GM12878 (cell line): ENCODE results near the gene UBL4A. TPM values are rescaled to one million over a fixed set of nuclear protein-coding genes. Genes with fewer than 3 reads are reported as not detected.

Experiments used
- ATAC-seq: fragments of 200-7000 bp; cut with Tn5 transposase; 3 replicates; pipeline ENCODE4 v1.9.1; 2020; ENCODE audit warnings: mild to moderate bottlenecking, moderate library complexity
- BruUV-seq: library from RNA; stranded (reverse); fragments of 400-500 nt; replicated peaks from 2 replicates; lab custom pipeline; 2021; lab: Mats Ljungman, UMichigan
- CTCF ChIA-PET: fragments of 300-600 bp; sonication (Branson Sonifier 250); formaldehyde crosslinking; extraction: SDS; loops from one replicate; lab custom pipeline; 2021; ENCODE audit warnings: inconsistent platforms; lab: Yijun Ruan, JAX
- POLR2A ChIA-PET: fragments of 350-600 bp; formaldehyde crosslinking; extraction: SDS; loops from one replicate; lab custom pipeline; 2021; ENCODE audit warnings: inconsistent platforms; lab: Charles Lee
- RAD21 ChIA-PET: fragments of 300-600 bp; sonication (Branson Sonifier 250); formaldehyde crosslinking; loops from one replicate; lab custom pipeline; 2023; ENCODE audit warnings: antibody characterized with exemption; ENCODE audit not compliant: unreplicated experiment; lab: Charles Lee
- SMC1A ChIA-PET: fragments of 300-600 bp; sonication (Branson Sonifier 250); formaldehyde crosslinking; loops from one replicate; lab custom pipeline; 2023; ENCODE audit not compliant: unreplicated experiment, uncharacterized antibody; lab: Charles Lee
- DNase-seq: peaks from one replicate; pipeline ENCODE4 v3.0.0-alpha.2; 2011; ENCODE audit warnings: low read depth, low spot score
- FAIRE-seq: peaks from 3 replicates; lab custom pipeline; 2011; peaks lifted over from hg19 to GRCh38; lab: Jason Lieb, UNC
- H2AFZ ChIP-seq: 2 replicates; pipeline ENCODE4 v1.6.0; 2011; ENCODE audit warnings: low read depth, low read length, control low read depth; ENCODE audit not compliant: control insufficient read depth
- H3K27ac ChIP-seq: 2 replicates; pipeline ENCODE4 v1.5.1; 2011; ENCODE audit warnings: control low read depth; ENCODE audit not compliant: control insufficient read depth, insufficient read depth
- H3K27me3 ChIP-seq, 2 experiments: replicated peaks in 1 of 2; 2 replicates each; pipeline versions ENCODE4 v1.6.0 to v1.6.1; 2011; ENCODE audit warnings: low read length in 1 of 2; ENCODE audit not compliant: control insufficient read depth in 2 of 2, insufficient read depth in 2 of 2
- H3K36me3 ChIP-seq, 2 experiments: 2 replicates each; pipeline ENCODE4 v1.5.1; 2011; ENCODE audit warnings: low read length in 1 of 2; ENCODE audit not compliant: control insufficient read depth in 2 of 2, insufficient read depth in 2 of 2
- H3K4me1 ChIP-seq: 2 replicates; pipeline ENCODE4 v1.6.1; 2011; ENCODE audit warnings: mild to moderate bottlenecking, low read length, moderate library complexity, mixed read lengths; ENCODE audit not compliant: control insufficient read depth, insufficient read depth
- H3K4me2 ChIP-seq: 2 replicates; pipeline ENCODE4 v1.6.0; 2011; ENCODE audit warnings: control low read depth; ENCODE audit not compliant: control insufficient read depth, insufficient read depth
- H3K4me3 ChIP-seq: fragments of 200-600 bp; sonication (generic); 2 replicates; pipeline ENCODE4 v1.5.1; 2016
- H3K79me2 ChIP-seq: 2 replicates; pipeline ENCODE4 v1.6.0; 2011; ENCODE audit warnings: low read length; ENCODE audit not compliant: control insufficient read depth, insufficient read depth
- H3K9ac ChIP-seq: 2 replicates; pipeline ENCODE4 v1.8.0; 2011; ENCODE audit warnings: low read length, control low read depth, mixed read lengths; ENCODE audit not compliant: control insufficient read depth, insufficient read depth
- H3K9me3 ChIP-seq: replicated peaks from 3 replicates; pipeline ENCODE4 v1.5.1; 2011; ENCODE audit warnings: mild to moderate bottlenecking, low read length; ENCODE audit not compliant: control insufficient read depth, insufficient read depth
- H4K20me1 ChIP-seq: 2 replicates; pipeline ENCODE4 v1.6.0; 2011; ENCODE audit not compliant: control insufficient read depth, insufficient read depth
- BACH1 ChIP-seq: fragments of 450-650 bp; IDR thresholded peaks from 2 replicates; pipeline ENCODE4 v1.6.1; 2017; ENCODE audit warnings: mild to moderate bottlenecking, borderline replicate concordance
- BMI1 ChIP-seq: fragments of 450-650 bp; IDR thresholded peaks from 2 replicates; pipeline ENCODE4 v1.6.1; 2016; ENCODE audit warnings: mild to moderate bottlenecking, moderate library complexity, borderline replicate concordance
- CREM ChIP-seq: IDR thresholded peaks from 2 replicates; pipeline ENCODE4 v1.6.1; 2014; ENCODE audit warnings: antibody characterized with exemption, low read depth
- E2F4 ChIP-seq: IDR thresholded peaks from 2 replicates; pipeline ENCODE4 v1.6.1; 2012; ENCODE audit warnings: low read depth, low read length, improper control_type of control experiment
- E4F1 ChIP-seq: fragments of 450-650 bp; IDR thresholded peaks from 2 replicates; pipeline ENCODE4 v1.6.1; 2018; ENCODE audit warnings: borderline replicate concordance, mild to moderate bottlenecking; ENCODE audit not compliant: partially characterized antibody
- IKZF1 ChIP-seq: fragments of 450-650 bp; conservative IDR thresholded peaks from 2 replicates; pipeline ENCODE4 v1.6.1; 2017; ENCODE audit warnings: antibody characterized with exemption, mild to moderate bottlenecking
- IRF3 ChIP-seq: fragments of 450-650 bp; IDR thresholded peaks from 2 replicates; pipeline ENCODE4 v1.6.1; 2014; ENCODE audit warnings: mild to moderate bottlenecking
- KDM1A ChIP-seq: fragments of 200-600 bp; sonication (generic); IDR thresholded peaks from 2 replicates; pipeline ENCODE4 v1.6.1; 2016; ENCODE audit warnings: borderline replicate concordance
- MYB ChIP-seq: fragments of 150-350 bp; IDR thresholded peaks from 2 replicates; pipeline ENCODE4 v1.6.1; 2014; ENCODE audit warnings: mild to moderate bottlenecking, low read depth, low read length, borderline replicate concordance
- MYC ChIP-seq: IDR thresholded peaks from 2 replicates; pipeline ENCODE4 v1.6.1; 2011; ENCODE audit warnings: mild to moderate bottlenecking, low read length, moderate library complexity, inconsistent platforms; ENCODE audit not compliant: insufficient read depth, insufficient replicate concordance, insufficient read length, severe bottlenecking
- POLR2A ChIP-seq: IDR thresholded peaks from 2 replicates; pipeline ENCODE4 v1.6.1; 2011; ENCODE audit warnings: low read depth, mild to moderate bottlenecking, low read length
- STAT3 ChIP-seq: IDR thresholded peaks from 2 replicates; pipeline ENCODE4 v1.6.1; 2011; ENCODE audit warnings: low read depth, low read length, improper control_type of control experiment
- TBL1XR1 ChIP-seq: IDR thresholded peaks from 2 replicates; pipeline ENCODE4 v1.6.1; 2012; ENCODE audit warnings: low read depth, low read length, improper control_type of control experiment
- TCF12 ChIP-seq: IDR thresholded peaks from 2 replicates; pipeline ENCODE4 v1.6.1; 2011; ENCODE audit warnings: low read depth, mild to moderate bottlenecking, low read length
- ZNF622 ChIP-seq: fragments of 450-650 bp; IDR thresholded peaks from 2 replicates; pipeline ENCODE4 v1.6.1; 2017; ENCODE audit warnings: mild to moderate bottlenecking, inconsistent platforms
- WGBS: methylation state at CpG from one replicate; pipeline ENCODE4 v1.1.6; 2016; ENCODE audit warnings: low lambda C conversion rate; ENCODE audit not compliant: insufficient replicate concordance, insufficient coverage; ENCODE audit errors: missing lambda C conversion rate; 5-methylcytosine and 5-hydroxymethylcytosine counted together
- in situ Hi-C: fragments of 300-500 bp; cut with MboI; formaldehyde crosslinking; loops from 9 replicates; pipeline ENCODE4 v1.14.3; 2018; ENCODE audit warnings: mixed read lengths
- intact Hi-C: fragments of 100-400 bp; cut with micrococcal nuclease; formaldehyde crosslinking; loops from one replicate; pipeline ENCODE4 v1.14.2; 2022; ENCODE audit not compliant: unreplicated experiment
- polyA plus RNA-seq, 11 experiments: library from polyadenylated mRNA; depleted of rRNA in 4 of 11; unstranded in 6 of 11; stranded (reverse) in 5 of 11; fragments of >200 nt; fragmentation: Nextera tagmentation in 4 of 11; fragmentation: Illumina TruSeq in 1 of 11; extraction: Ambion mirVana in 4 of 11; extraction: Trizol in 1 of 11; gene quantifications; 1 replicate in 1 of 11; 2 replicates in 10 of 11; pipeline versions ENCODE4 v1.2.1 to v1.2.3, GENCODE V29; 2011 to 2016; ENCODE audit warnings: inconsistent platforms in 2 of 11, missing spikeins in 2 of 11, low read depth in 1 of 11
- total RNA-seq, 4 experiments: library from RNA; depleted of rRNA in 3 of 4; stranded (reverse); fragments of >200 nt in 3 of 4; fragmentation: Illumina TruSeq in 1 of 4; extraction: Trizol in 1 of 4; gene quantifications; 2 replicates each; pipeline versions ENCODE4 v1.2.1 to v1.2.3, GENCODE V29; 2013 to 2021

The UBL4A gene
- total and polyA plus RNA-seq, 10 of the 15 experiments (the other 5 are each of a cell fraction or from before 2014, with no cell fraction given), result 4.2 to 49.9 (median 34.0) TPM

GRCh38 chrX:154530286-154530685, 43.9 kb upstream of the UBL4A start:
- Histone ChIP-seq H3K36me3 (peaks cover 4 to 6% of the 10 kb centered on the region in 2 experiments), H3K27ac (no peak overlapping the region), H3K79me2 (no peaks in the 10 kb centered on the region), H3K9ac (no peak overlapping the region), H3K4me3 (no peak overlapping the region), H3K9me3 (no peaks in the 10 kb centered on the region), H3K4me2 (no peak overlapping the region), H2AFZ (no peak overlapping the region), H3K4me1 (peaks cover 15% of the 10 kb centered on the region), H4K20me1 (no peaks in the 10 kb centered on the region), H3K27me3 (no peaks in the 10 kb centered on the region)
- no TSS peak for BruUV-seq
- ChIA-PET SMC1A (no interaction called here), CTCF (interaction anchor here (1.2 kb wide), 1 partner anchor 157 kb away, joined by 5 read pairs; no protein-coding TSS in a partner anchor), POLR2A (no interaction called here), RAD21 (no interaction called here)
- 66% methylated on average over 11 of the region's 11 CpGs for WGBS
- FAIRE-seq (no peak), ATAC-seq (no peak), DNase-seq (no peak)
- in situ Hi-C loops (loop anchor here (25.0 kb wide), 1 partner anchor 393 kb away; the partner anchor contains the start of gene OPN1LW), intact Hi-C loops (no loop called here)
- no peak for TF ChIP-seq E2F4
- TF ChIP-seq BMI1, result no peak
- no peak for TF ChIP-seq BACH1
- no peak for TF ChIP-seq CREM

GRCh38 chrX:154529206-154529612, 42.8 kb upstream of the UBL4A start:
- ChIA-PET CTCF (interaction anchor here (1.2 kb wide), 1 partner anchor 156 kb away, joined by 5 read pairs; no protein-coding TSS in a partner anchor), SMC1A (interaction anchor here (0.6 kb wide), 2 partner anchors 29 to 32 kb away, joined by 3 read pairs; no protein-coding TSS in a partner anchor), POLR2A (no interaction called here), RAD21 (no interaction called here)
- no peaks in the 10 kb centered on the region for H3K27me3 ChIP-seq
- intact Hi-C loops, result no loop called here
- H3K4me2 ChIP-seq, result no peak overlapping the region
- no TSS peak for BruUV-seq
- WGBS, result 71% methylated on average over 5 of the region's 6 CpGs
- peaks cover 10% of the 10 kb centered on the region for H3K4me1 ChIP-seq
- no peaks in the 10 kb centered on the region for H3K9me3 ChIP-seq
- in situ Hi-C loops, result loop anchor here (25.0 kb wide), 1 partner anchor 392 kb away; the partner anchor contains the start of gene OPN1LW
- ATAC-seq (no peak), FAIRE-seq (no peak), DNase-seq (no peak)
- no peak overlapping the region for H2AFZ ChIP-seq
- H3K79me2 ChIP-seq, result no peaks in the 10 kb centered on the region
- H3K9ac ChIP-seq, result no peak overlapping the region
- no peaks in the 10 kb centered on the region for H4K20me1 ChIP-seq
- no peak overlapping the region for H3K27ac ChIP-seq
- H3K4me3 ChIP-seq, result no peak overlapping the region
- H3K36me3 ChIP-seq, result peaks cover 4 to 5% of the 10 kb centered on the region in 2 experiments
- TF ChIP-seq IKZF1, result no peak
- TF ChIP-seq ZNF622, result no peak
- no peak for TF ChIP-seq KDM1A
- TF ChIP-seq TCF12, result no peak
- no peak; the same call in 1 of the 2 replicates for TF ChIP-seq POLR2A
- TF ChIP-seq TBL1XR1, result no peak
- no peak for TF ChIP-seq MYB
- TF ChIP-seq IRF3, result no peak
- no peak for TF ChIP-seq STAT3
- no peak for TF ChIP-seq E4F1
- no peak for TF ChIP-seq MYC
